Stimulated activated CD4-positive, alpha-beta T cell treated with anti-CD3 and anti-CD28 coated beads, TNF-alpha, amount 100 ng/mL, for 1 hour (primary cell): Measurements from ENCODE around the gene TEAD1.

ENCODE experiments used
- DNase-seq, 3 donors: peaks; one replicate each; pipeline ENCODE4 v3.0.0-alpha.2; 2020; ENCODE audit warnings: low read depth in 3 of 3, low spot score in 1 of 3

TEAD1 gene

DNA sequence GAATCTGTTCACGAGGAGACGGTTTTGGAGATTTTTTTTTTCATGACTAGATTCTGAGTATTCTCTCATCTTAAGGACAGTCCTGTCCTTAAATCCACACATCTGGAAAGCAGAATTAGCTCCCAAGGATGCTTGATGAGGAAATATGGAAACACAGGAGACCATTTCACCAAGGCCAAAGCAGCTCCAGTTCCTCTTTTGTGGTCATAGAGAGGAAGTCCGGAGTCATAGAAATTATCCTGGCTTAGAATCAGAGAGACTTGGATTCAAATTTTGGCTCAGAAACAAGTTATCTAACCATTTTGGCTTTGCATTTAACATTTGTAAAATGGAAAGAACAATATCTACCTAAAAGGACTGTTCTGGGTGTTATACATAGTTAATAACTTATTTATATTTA is 7.3 kb upstream of the TEAD1 start:
- DNase-seq, result no peak

DNA sequence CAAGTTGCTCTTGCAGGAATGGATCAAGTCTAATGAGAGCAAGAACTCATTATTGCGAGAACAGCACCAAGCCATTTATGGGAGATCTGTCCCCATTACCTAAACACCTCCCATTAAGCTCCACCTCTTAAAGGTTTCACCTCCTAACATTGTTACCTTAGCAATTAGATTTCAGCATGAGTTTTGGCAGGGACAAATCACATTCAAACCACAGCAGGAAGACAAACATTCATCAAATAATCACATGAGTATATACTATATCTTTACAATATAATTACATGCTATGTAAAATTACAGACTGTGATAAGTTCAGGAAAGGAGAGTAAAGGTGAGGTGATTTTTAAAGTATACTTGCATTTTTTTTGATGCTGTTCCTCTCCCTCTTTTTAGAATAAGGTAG is 6.6 kb upstream of the TEAD1 start:
- DNase-seq, result no peak

DNA sequence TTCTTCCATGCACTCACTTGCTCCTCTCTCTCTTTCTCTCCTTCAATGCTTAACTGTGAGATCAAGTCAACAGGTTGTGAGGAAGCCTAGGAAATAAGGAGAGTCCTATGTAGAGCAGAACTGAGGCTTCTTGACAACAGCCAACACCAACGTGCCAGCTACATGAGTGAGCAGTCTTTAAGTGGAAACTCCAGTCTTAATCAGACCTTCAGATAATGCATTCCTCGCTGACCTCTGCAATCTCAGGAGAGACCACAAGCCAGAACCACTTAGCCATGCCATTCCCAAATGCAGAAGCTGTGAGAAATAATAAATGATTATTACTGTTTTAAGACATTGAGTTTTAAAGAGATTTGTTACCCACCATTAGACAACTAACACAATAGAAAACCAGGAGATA is 6.1 kb upstream of the TEAD1 start:
- no peak for DNase-seq

DNA sequence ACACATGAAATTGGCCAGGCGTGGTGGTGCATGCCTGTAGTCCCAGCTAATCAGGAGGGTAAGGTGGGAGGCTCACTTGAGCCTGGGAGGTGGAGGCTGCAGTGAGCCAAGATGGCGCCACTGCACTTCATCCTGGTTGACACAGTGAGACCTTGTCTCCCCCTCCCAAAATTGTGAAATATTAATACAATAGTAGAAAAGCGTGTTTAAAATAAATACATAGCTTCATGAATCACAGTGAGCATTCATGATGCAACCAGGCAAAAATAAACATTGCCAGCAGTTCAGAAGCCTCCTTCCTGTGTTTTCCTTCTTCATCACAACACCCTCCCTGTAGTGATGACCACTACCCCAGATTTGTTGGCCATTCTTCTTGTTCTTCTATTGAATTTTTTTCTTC is 4.3 kb upstream of the TEAD1 start:
- DNase-seq, result no peak

DNA sequence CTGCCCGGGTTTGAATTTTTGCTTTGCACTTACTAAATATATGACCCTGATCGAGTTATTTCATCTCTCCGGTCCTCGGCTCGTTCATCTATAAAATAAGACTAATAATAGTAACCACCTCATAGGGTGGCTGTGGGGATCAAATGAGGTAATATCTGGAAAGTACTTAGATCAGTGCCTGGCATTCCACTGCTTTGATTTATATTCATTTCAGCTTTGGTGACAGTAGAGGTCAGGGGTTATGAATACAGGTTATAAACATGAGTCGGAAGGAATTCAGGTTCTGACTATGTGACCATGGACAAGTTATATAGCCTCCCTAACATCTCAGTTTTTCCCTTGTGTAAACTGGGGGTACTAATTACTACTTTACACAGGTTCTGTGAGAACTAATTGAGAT is 2.9 kb upstream of the TEAD1 start:
- DNase-seq, result no peak

DNA sequence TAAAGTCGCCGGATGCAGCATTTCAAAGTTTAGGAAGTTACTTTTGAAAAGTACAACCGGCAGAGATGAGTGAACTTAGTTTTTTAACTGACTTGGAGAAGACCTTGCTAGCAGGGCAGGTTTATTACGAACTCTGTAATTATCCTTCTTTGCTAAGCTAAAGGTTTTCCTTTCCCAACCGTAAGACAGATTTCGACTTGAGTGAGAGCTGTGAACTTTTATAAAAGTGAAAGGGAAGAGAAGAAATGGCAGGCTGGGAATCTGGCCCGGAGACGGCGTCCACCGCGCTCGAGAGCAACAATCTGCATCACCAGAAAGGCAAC is 659 bp upstream of the TEAD1 start:
- DNase-seq, result no peak

DNA sequence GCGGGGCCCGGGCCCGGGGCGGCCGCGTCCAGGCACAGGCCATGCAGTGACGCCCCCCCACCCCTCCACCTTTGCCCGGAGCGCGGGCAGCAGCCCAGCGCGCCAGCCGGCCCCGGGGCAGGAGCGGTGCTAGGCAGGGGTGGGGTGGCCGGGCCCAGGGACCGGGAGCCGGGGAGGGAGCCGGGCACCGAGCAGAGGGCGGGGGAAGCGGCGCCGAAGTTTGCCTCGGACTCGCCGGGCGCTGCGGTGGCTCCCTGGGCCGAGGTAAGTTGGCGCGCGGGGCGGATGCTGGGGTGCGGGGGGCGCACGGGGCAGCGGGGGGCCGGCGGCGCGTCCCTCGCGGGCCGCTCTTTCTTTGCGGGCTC is 332 bp downstream of the TEAD1 start:
- DNase-seq, result peak in 1 of 3 donors; percentile 6

DNA sequence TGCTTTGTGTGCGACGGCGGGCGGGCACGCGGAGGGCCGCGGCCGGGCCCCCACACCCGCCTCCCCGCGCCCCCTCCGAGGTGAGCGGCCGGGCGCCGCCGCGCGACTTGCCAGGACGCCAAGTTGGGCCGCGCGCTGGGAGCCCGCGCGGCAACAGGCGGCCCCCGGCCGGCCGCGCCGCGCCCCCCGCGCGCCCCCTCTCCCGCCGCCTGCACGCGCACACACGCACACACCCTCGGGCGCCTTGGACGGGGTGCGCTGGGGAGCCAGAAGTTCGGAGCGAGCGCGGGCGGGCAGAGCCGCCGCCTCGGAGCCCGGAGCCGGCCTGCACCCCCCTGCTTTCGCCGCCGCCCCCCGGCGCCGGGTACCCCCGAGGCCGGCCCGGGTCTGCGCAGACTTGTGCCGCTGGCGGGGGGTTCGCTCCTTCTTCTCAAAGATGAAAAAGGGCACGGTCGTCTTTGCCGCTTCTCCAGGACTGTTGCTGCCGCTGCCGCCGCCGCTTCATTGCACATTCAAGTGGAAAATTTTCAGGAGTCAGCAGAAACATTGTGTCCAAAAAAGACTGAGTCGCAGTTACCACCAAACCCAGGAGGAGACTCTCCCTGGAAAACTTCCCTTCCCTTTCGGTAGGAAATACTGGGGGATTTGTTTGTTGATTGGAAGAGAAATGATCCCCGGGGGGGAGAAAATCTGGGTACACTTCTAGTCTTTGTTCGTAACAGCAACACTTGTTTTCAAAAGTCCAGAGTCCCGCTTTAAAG is 895 bp downstream of the TEAD1 start:
- DNase-seq, result no peak

DNA sequence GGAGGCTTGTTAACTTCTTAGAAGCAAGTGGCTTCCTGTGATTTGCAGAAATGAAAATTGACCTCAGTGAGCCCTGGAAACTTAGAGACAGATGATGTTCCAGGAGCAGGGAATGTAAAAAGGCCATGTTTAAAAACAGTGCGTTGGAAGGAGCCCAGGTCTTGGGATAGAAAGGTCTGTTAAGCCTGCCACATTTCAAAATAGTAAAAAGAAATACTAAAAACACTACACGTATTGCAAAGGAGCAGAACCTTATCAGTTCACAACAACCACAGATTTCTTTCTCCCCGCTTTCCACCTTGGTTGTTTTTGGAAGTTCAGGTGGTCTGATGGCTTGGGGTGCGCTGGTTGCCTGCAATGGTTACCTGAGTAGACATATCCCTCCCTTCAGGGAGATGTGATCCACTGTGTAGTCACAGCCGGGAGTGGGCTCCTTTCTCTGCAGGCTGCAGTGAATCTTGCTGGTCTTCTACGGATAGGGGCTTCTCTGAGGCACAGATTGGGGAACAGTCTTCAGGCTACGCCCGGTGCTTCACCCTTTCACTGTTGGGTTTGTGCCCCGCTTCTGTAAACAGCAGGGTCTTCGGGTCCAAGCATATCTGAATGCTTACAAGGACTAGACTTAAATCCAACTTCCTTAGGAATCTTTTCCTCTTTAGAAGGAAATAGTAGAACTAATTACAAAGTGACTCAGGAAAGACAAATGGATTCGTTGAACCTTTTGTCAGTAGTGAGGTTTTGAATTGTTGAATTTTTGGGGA is 1.9 kb downstream of the TEAD1 start:
- no peak for DNase-seq

DNA sequence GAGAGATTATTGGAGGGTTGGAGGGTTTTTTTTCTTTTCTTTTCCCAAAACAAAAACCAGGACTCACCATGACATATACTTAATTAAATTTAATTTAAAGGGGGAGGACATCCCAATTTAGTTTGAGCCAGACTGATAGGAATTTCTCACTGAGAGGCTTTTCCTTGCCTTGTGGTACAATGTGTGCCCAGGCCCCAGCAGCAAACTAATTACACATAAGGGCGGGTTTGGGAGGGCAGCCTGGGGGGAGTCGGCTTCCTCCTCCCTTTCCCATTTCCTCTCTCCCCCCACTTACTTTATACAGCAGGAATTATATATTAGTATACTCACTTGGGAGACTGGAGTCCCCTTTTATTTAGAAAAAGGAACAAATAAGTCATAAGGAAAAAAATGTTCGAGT is 2.9 kb downstream of the TEAD1 start:
- no peak for DNase-seq

DNA sequence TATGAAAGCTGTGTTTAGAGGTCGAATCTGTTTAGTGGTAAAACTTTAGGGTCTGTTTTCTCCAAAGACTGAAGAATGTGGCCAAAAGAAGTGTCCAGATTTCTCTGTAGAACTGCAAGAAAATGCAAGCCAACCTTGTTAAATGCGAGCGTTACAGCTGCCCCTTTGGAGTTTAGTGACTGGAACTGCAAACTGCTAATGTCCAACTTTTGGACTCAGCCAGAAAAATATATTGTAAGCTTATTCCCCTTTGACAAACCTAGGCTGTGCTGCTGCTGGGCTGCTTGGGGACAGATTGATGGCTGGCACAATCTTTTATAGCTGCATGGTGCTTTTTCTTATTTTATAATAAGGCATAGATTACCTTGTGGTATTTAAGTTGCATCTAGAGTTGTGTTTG is 3.9 kb downstream of the TEAD1 start:
- DNase-seq, result no peak

DNA sequence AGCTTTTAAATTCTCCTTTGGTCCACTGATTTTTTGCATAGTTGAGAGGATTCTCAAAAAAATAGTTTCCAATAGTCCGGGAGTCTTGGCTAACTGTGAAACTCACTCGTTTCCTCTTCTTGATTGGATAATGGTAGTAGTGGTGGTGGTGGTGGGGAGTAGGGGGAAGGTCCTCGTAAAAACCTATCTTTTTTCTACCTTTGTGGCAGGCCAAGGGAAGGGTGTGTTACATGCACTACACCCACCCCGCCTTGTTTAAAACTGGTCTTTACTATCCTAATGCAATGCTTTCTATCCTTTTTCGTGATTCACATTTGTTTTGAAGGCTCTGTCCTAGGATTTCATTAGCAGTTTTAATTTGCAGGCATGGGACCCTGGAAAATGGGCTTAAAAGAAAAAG is 4.8 kb downstream of the TEAD1 start:
- no peak for DNase-seq

DNA sequence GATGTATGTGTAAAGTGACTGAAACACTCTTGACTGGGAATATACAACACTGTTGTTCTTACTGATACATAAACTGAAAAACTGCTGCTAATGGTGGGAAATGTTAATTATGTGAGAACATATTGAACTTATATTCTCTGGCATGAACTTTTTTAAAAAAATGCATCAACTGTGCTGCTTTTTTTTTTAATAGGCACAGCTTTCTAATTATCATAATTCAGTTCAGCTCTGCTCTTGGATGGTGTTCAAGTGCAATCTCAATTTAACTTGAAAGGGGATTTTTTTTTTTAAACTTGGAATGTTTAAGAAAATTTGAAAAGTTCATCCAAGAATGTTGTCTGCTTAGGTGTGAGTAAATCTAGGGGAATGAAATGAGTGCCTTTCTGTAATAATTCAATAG is 5.2 kb downstream of the TEAD1 start:
- no peak for DNase-seq

DNA sequence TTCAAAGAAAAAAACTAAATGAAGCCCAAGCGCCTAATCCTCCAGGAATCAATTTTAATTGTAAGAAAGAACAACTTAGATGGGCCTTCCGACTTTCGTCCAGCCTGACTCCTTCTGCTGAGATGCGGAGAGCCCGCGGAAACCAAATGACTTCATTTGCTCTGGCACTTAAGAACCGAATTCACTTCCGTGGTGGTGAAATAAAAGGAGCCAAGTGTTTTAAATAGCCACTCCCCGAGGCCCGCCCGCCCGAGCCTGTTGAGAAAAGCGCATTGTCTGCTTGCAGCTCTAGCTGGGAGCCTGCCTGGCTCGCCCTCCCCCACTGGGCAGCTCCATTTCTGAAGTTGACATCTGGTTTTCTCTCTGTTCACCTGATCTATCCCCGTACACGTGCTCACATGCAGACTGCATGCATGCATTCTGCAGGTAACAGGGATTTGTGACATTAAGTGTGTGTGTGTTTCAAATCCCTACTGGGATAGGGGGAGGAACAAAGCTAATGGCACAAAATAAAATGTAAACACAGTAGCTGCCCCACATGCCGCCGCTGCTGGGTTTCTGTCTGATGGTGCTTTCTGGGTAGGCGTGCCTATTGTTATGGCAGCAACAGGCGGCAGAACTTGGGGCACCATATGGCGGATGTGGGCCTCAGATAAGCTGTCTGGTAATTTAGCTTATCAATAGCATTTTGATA is 6.2 kb downstream of the TEAD1 start:
- DNase-seq, result no peak

DNA sequence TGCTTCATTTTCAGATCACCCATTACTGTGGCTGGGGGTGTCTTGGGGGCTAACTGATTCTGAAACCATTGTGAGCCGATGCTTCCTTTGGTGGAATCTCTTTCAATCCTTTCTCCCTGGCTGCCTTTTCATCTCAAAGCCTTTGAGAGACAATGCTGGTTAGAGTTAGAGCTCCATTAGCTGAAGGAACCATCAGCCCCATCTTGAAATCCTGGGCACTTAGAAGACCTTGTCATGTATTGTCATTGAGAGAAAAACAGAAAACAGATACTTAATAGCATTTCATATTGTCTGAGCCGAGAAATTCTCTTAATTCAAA is 6.7 kb downstream of the TEAD1 start:
- DNase-seq, result no peak

DNA sequence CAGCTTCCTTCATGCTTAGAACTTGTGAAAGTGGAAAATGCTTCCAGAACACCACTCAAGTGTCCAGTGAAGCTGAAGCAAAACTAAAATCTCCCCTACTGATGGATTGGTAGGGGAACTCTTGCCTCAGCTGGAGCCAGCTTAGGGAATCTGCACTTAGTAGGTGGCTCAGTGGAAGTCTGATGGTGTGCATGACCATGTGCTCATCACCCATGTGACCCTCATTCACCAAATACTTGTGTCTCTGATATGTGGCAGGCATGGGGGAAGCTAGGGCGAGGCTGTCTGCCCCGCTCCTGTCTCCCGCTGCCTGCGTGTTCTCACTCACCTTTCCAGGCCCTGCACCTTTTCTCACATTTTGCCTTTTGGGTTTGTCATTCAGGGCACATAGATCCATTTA is 7.2 kb downstream of the TEAD1 start:
- DNase-seq, result no peak

DNA sequence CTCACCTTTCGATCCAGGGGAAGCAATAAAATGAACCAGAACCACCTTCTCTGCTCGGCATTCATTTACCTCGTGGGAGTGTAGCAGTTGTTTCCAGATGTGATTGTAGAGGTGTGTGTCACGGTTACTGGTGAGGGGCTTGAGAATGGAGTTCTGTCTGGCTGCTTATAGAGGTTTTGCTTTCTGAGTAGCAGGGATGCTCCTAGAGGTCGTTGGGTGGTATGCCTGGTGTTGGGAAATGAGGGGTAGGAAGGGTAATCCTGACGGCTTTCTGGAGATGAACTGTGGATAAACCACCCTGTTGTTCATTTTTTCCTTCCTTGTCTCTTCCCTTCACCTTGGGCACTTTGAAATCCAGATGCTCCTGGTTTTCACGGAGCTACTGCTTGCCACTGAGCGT is 8.1 kb downstream of the TEAD1 start:
- no peak for DNase-seq

DNA sequence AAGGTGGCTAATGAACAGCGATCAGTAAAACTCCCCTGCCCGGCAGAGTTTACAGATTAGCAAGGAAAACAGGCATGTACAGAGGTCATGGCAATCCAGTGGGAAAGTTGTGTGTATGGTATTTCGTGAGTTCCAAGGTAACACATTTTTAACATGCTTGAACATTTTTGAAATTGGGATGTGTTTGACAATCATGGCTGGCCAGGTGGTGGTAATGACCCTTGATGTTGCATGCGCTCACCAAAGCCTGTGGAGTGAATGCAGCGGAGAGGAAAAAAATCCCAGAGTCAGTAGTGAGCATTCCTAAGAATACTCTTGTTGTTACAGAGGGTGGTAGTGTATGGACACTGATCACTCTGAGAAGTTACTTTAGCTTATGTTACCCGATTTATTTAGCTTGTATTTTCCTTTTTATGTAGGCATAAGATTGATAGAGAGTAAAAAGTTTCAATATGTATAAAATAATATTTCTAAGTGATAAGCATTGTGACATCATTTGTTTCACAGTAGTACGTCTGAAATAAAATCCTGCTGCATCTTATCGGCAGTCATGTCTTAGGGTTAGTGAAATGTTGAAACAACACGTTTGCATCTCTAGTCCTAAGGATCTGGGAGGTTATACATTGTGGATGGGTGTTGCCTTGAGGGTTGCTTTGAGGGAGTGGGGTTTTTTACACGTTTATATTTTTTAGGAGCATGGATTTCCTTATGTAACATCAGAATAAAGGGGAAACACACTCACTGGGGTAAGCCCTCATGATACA is 8.7 kb downstream of the TEAD1 start:
- DNase-seq, result no peak

DNA sequence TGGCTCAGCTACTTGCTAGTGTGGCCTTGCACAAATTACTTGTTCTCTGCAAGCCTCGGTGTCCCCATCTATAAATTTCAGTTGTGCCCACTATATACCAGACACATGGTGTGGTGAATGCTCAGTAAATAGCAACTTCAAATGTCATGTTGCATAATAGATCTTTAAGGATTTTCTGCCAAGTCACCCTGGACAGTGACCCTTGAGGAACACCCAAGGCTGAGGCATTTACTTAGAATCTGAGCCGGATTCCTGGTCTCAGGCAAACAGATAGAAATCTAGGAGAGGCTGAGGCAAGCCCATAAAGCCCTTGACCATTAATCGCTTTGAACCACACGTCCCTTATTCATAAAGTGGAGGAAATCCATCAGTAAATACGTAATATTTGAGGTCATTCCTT is 9.7 kb downstream of the TEAD1 start:
- DNase-seq, result no peak

DNA sequence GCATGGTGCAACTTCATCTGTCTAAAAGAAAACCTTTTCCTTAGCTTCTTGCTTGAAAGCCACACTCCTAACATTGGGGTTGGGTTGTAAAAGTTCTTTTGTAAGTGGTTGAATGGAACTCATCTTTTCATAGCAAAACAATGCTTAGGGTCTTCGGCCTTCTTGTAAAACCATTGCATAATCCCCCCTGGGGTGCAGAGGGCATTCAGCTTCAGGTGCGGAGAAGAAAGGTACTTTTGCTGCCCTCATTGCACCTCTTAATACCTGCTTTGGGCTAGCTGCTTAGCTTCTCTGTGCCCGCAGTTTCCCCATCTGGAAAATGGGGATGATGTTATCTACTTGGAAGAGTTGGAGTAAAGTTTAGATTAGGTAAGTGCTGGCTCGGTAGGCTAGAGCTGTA is 10.1 kb downstream of the TEAD1 start:
- no peak for DNase-seq

DNA sequence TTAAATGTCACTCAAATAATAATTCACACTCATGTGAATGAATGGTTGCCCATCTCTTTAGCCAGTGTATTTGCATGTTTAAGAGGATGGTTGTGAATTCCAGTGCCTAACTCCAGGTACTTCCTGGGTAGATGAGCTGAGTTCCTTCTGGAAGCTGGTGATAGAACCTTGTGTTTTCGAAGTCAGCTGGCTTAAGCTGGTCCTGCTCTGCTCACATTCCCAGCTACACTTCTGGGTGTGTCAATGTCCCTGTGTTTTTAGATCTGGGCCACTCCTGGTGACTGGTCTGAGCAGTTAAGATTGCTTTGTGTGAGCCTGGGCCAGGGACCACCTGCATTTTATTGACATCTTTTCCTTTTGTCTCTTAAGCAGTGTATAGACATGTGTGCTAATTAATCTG is 10.6 kb downstream of the TEAD1 start:
- DNase-seq, result no peak

DNA sequence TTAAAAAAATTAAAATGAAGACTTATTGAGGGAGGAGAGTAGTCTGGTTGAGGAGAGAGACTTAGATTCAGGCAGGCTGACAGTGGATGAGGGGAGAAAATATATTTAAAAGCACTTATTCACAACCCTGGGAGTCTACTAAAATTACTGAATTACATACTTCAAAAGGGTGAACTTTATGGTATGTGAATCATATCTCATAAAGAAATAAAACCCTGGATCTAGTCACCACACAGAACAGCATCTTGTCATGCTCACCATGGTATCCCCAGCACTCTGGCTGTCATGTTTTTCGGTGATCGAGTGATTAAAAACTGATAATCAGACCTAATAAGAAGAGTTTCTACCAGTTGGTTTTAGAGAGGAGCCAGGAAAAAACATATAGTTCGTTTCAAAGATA is 11.0 kb downstream of the TEAD1 start:
- DNase-seq, result no peak
